ENCODE results near the gene CITED1. TPM values are rescaled to one million over a fixed set of nuclear protein-coding genes. Genes with fewer than 3 reads are reported as not detected.

Gene CITED1
- total RNA-seq, 6 experiments from 2014 or later: 0.27 to 0.55 TPM; not detected in 4

DNA sequence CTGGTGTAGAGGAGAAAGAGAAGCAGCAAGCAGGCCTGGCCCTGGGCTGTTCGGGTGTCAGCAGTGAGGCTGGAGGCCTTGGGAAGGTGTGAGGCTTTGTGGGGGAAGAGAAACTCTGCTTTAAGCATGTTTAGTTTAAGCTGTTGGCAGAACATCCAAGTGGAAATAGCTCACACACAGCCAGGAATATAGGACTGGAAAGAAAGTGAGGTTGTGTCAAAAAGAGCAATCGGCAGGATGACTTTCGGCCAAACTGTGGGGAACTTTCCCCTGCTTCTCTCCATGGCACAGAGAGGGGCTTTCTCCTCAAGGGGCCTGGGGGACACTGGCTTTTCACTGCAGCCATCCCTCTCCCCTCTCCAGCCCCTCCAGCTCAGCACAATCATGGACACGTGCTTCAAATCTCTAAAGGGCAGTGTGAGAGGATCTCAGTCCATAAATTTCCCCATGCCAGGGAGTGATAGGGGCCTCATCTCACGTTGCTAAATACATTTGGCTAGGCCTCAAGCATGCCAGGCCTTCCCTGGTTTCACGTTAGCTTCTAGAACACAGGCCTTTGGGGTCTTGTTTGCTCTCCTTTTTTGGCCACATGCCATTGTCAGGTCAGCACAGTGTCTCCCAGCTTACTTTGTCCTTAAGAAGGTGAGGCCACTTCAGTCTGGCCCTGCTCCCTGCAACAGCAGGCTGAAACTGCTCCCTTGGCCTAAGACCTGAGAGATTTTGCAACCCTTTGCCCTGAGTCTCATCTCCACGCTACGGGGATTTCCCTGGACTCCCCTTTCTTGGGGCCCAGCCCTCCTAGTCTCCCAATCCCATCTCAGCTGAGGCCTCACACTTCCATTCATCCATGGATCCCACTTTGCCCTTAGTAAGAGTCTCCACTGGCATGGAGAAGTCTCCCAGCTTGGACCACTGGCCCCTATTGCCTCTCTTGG, 8.3 kb upstream of the CITED1 start:
- H3K4me1 Mint-ChIP-seq (ENCODE audit: low read depth): no peaks in the 10 kb centered on the region
- no peaks in the 10 kb centered on the region for H3K9me3 Mint-ChIP-seq
- no peak overlapping the region for H3K27ac Mint-ChIP-seq
- DNase-seq: no peak
- no peak overlapping the region for H3K4me3 Mint-ChIP-seq
- H3K36me3 Mint-ChIP-seq (ENCODE audit: low read depth): no peaks in the 10 kb centered on the region
- H3K27me3 Mint-ChIP-seq (ENCODE audit: insufficient read depth): no peaks in the 10 kb centered on the region; the same call in 1 of the 2 replicates
- TF ChIP-seq, protein P1, sequence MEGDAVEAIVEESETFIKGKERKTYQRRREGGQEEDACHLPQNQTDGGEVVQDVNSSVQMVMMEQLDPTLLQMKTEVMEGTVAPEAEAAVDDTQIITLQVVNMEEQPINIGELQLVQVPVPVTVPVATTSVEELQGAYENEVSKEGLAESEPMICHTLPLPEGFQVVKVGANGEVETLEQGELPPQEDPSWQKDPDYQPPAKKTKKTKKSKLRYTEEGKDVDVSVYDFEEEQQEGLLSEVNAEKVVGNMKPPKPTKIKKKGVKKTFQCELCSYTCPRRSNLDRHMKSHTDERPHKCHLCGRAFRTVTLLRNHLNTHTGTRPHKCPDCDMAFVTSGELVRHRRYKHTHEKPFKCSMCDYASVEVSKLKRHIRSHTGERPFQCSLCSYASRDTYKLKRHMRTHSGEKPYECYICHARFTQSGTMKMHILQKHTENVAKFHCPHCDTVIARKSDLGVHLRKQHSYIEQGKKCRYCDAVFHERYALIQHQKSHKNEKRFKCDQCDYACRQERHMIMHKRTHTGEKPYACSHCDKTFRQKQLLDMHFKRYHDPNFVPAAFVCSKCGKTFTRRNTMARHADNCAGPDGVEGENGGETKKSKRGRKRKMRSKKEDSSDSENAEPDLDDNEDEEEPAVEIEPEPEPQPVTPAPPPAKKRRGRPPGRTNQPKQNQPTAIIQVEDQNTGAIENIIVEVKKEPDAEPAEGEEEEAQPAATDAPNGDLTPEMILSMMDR (IDR thresholded peaks at IDR 0.05): no peak

DNA sequence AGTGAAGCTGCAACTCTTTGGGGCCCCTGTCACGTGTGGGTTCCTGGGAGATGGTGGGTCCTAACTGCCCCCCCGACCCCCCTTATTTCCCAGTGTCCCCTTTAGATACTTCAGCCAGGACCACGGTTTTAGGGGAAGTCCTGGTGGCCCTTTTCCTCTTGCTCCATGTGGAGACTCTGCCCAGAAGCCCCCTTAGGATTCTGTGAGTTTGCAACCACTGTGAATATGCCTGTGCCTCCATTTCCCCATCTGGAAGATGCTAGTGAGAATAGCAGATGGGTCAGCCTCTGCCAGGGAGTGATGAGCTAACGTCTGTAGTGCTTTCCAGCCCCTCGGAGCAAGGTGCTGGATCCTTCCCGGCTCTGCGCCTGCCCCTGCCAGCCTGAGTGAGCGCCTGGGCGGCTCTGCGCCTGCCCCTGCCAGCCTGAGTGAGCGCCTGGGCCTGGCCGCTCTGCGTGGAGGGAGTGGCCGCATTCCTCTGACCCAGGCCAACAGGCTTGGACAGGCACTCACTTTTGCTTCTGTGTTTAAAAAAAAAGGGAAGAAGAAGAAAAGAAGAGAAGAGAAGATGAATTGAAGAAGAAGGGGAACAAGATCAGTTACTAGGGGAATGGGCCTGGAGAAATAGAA, 6.7 kb upstream of the CITED1 start:
- H3K4me3 Mint-ChIP-seq: no peak overlapping the region
- H3K9me3 Mint-ChIP-seq: no peaks in the 10 kb centered on the region
- H3K27ac Mint-ChIP-seq: no peak overlapping the region
- peaks cover 6% of the 10 kb centered on the region for H3K27me3 Mint-ChIP-seq (ENCODE audit: insufficient read depth)
- no peak for DNase-seq
- TF ChIP-seq, protein P1 (IDR thresholded peaks at IDR 0.05): no peak
- peaks cover 5% of the 10 kb centered on the region for H3K4me1 Mint-ChIP-seq (ENCODE audit: low read depth)
- no peaks in the 10 kb centered on the region for H3K36me3 Mint-ChIP-seq (ENCODE audit: low read depth)

DNA sequence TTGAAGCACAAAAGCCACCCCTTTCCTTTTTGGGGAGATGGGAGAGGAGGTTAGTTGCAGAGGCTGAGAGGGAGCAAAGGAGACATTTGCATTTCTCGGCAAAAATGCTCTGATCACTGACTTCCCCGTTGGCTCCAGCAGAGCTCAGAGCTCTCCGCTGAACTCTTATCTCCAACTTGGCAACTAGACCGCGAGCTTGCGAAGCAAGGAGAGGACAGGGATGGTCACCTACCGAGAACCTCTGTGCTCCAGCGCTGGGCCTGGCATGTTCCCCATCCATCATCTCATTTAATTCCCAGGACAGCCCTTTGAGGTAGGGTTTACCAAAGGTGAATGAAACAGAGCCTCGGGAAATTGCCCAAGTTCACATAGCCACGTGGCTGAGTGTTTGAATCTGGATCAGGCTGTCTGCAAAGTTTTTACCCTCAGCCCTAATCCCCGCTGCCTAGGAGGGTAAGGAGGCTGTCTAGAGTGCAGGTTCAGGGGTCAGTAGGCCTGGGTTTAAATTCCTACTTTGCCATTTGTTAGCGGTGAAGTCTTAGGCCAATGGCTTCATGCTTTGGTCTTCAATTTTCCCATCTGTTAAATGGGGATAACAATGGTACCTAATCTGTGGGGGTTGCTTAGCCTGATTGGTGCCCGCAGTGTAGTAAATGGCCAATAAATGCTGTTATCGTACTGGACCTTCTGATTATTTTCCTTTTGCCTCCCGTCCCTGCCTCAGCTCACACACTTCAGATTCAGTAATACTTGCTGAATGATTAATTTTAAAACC, 3.8 kb upstream of the CITED1 start:
- Mint-ChIP-seq H3K36me3 (ENCODE audit: low read depth) (no peaks in the 10 kb centered on the region), H3K4me1 (ENCODE audit: low read depth) (peaks cover 5% of the 10 kb centered on the region), H3K9me3 (no peaks in the 10 kb centered on the region), H3K27ac (no peak overlapping the region), H3K4me3 (peak overlapping the region; percentile 60; the same call in 1 of the 2 replicates), H3K27me3 (ENCODE audit: insufficient read depth) (peaks cover 17% of the 10 kb centered on the region)
- TF ChIP-seq, protein P1 (IDR thresholded peaks at IDR 0.05): no peak
- no peak for DNase-seq

DNA sequence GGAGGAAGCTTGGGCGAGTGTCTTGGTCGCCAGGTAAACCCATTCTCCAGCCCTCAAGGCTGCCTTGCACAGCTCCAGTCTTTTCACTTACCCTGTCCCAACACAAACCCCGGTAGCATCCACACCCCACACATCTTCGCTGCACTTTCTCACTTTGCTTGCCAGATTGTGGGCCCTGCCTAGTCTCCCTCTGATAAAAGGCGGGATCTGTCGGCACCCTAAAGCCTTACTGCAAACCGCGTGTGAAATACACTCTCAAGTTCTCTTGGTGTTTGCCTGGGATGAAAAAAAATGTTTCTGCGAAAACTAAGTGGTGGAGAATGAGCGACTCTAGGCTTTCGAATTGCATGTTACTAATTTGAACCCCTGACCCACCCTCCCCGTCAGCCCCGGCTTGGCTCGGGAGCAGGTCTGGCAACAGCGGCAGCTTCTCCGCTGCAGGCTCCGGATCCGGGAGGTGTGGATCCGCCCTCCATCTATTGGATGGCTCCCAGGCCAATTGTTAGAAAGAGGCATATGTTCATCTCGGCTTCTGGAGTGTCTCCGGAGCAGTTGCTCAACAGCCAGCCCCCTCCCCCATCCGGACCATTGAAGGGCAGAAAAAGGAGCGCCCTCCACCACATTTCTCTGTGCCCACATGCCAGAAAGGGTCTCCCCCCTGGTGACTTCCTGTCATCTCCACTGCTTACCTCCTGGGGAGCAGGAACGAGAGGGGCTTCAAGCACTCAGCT, 3.0 kb upstream of the CITED1 start:
- no peaks in the 10 kb centered on the region for H3K9me3 Mint-ChIP-seq
- peak; percentile 32 for DNase-seq

More for the DNA sequence above, 3.0 kb upstream of the CITED1 start:
- Mint-ChIP-seq H3K36me3 (ENCODE audit: low read depth) (no peaks in the 10 kb centered on the region), H3K27me3 (ENCODE audit: insufficient read depth) (peaks cover 18% of the 10 kb centered on the region), H3K4me1 (ENCODE audit: low read depth) (peaks cover 5% of the 10 kb centered on the region), H3K27ac (no peak overlapping the region), H3K4me3 (peak overlapping the region; percentile 60)
- TF ChIP-seq, protein P1 (IDR thresholded peaks at IDR 0.05): no peak

Data from HFFc6 (cell line).